IPS-18a (cell line): ENCODE data around the gene GLIS2.
A peak's percentile ranks its signal among the peaks of the same experiment; 100 is the strongest.

Experiments used
- H3K27ac ChIP-seq: one replicate; pipeline ENCODE4 v1.5.1; 2013; ENCODE audit warnings: low read length
- H3K27me3 ChIP-seq: one replicate; pipeline ENCODE4 v1.6.1; 2013; ENCODE audit warnings: mild to moderate bottlenecking, low read length; ENCODE audit not compliant: control insufficient read depth, insufficient read depth
- H3K36me3 ChIP-seq: one replicate; pipeline ENCODE4 v1.6.1; 2013; ENCODE audit warnings: low read depth, low read length; ENCODE audit not compliant: control insufficient read depth
- H3K4me1 ChIP-seq: one replicate; pipeline ENCODE4 v1.6.1; 2013; ENCODE audit warnings: low read depth, low read length; ENCODE audit not compliant: control insufficient read depth
- H3K4me3 ChIP-seq: one replicate; pipeline ENCODE4 v1.5.1; 2013; ENCODE audit warnings: low read length
- H3K9ac ChIP-seq: one replicate; pipeline ENCODE4 v1.6.1; 2013; ENCODE audit warnings: mild to moderate bottlenecking, low read length, moderate library complexity
- H3K9me3 ChIP-seq: one replicate; pipeline ENCODE4 v1.6.1; 2013; ENCODE audit warnings: low read depth, low read length; ENCODE audit not compliant: control insufficient read depth

Gene GLIS2

DNA sequence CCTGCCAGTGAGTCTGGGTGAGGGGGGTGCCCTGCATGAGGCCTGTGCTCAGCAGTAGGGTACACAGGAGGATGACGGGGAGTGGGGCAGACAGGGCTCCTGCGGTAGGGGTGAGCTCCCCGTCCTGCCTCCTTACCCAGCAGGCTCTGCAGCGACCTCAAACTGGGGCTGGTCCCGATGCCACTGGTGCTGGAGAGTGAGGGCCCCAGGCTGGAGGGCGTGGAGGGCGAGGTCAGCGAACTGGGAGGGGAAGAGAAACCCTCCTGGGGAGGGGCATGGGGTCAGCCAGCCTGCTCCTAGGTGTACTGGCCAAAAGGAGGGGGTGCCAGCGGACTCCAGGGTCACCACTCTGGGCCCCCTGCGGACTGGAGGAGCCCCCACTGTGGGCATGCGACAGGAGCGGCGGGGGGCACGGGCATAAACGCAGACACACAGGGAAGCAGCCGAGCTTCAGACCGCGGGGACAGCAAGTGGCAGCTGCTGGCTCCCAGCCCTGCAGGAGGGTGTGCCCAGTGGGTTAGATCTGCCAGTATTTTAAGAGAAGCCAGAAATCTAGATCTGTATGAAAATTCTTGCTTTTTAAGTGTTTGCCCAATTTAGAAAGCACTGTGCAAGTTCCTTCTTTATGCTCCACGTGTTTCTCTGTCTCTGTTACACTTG lies 46.7 kb downstream of the GLIS2 start:
- Histone ChIP-seq H3K27me3 (no peaks in the 10 kb centered on the region), H3K9ac (no peak overlapping the region), H3K9me3 (no peaks in the 10 kb centered on the region), H3K4me3 (no peak overlapping the region), H3K4me1 (no peaks in the 10 kb centered on the region), H3K27ac (no peak overlapping the region), H3K36me3 (no peaks in the 10 kb centered on the region)

DNA sequence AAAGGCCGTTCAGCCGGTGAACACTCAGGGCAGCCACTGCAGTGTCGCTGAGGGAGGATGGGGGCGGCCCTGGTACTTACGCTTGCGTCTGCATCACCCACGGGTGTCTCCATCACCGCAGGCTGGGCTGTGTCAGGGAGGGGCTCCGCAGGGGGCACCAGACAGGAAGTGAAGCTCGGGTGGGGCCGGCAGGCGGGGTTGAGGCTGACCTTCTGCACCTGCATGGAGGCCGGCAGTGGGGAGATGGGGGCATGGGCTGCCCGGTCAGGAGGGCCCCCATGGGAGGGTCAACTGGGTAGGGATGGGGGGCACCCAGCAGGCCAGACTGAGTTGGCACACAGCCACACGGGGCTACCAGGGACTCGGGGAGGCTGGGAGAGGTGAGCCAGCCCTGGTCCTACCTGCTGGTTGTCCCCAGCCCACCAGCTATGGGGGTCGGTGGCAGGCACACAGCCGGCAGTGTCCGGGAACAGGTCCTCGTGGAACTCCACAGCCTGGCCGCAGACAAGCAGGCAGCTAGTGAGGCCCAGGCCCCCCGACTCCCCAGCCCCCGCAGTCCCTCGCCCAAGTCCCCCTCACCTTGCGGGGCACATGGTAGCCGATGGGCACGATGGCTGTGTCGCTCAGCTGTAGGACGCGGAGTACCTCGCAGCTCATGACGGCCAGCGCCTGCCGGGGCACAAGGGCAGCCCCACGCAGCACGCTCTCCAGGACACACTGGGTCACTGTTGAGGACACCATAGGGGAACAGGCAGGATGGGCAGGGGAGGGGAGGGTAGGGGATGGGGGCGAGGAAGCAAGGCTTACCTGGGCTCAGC lies 48.5 kb downstream of the GLIS2 start:
- H3K4me3 ChIP-seq = no peak overlapping the region
- H3K36me3 ChIP-seq = no peaks in the 10 kb centered on the region
- no peaks in the 10 kb centered on the region for H3K4me1 ChIP-seq

GRCh38 chr16:4365014-4365406 lies 49.1 kb downstream of the GLIS2 start:
- no peak overlapping the region for H3K27ac ChIP-seq
- no peaks in the 10 kb centered on the region for H3K9me3 ChIP-seq
- no peak overlapping the region for H3K4me3 ChIP-seq
- no peak overlapping the region for H3K9ac ChIP-seq
- no peaks in the 10 kb centered on the region for H3K4me1 ChIP-seq
- H3K27me3 ChIP-seq = no peaks in the 10 kb centered on the region
- no peaks in the 10 kb centered on the region for H3K36me3 ChIP-seq

More for the DNA sequence above, 48.5 kb downstream of the GLIS2 start:
- Histone ChIP-seq H3K9me3 (no peaks in the 10 kb centered on the region), H3K27ac (no peak overlapping the region), H3K27me3 (no peaks in the 10 kb centered on the region), H3K9ac (no peak overlapping the region)

- no peaks in the 10 kb centered on the region for H3K9me3 ChIP-seq
- H3K27ac ChIP-seq = no peak overlapping the region
- no peaks in the 10 kb centered on the region for H3K4me1 ChIP-seq
- no peaks in the 10 kb centered on the region for H3K27me3 ChIP-seq
- no peak overlapping the region for H3K4me3 ChIP-seq
- H3K9ac ChIP-seq = no peak overlapping the region
- no peaks in the 10 kb centered on the region for H3K36me3 ChIP-seq
These were observed 49.7 kb downstream of the GLIS2 start for GRCh38 chr16:4365615-4366014.

DNA sequence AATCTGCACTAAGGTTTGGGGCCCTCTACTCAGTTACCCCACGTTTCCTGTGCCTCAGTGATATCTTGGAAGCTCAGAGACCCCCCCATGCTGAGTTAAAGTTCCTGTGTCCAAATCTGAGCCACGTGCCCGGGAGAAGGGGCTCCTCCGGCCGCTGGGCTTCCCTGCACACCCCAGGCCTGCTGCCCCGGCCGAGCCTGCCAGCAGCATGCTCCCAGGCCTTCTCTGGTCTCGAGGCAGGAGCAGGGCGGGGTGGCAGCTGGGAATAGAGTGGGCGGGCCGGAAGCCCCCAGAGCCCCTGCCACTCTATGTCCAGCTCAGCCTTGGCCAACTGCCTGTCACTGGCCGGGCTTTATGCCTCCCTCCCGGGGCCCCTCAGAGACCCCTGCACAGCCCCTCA lies 50.1 kb downstream of the GLIS2 start:
- Histone ChIP-seq H3K27ac (no peak overlapping the region), H3K4me1 (no peaks in the 10 kb centered on the region), H3K27me3 (no peaks in the 10 kb centered on the region), H3K36me3 (no peaks in the 10 kb centered on the region), H3K9me3 (no peaks in the 10 kb centered on the region), H3K9ac (no peak overlapping the region), H3K4me3 (no peak overlapping the region)

- Histone ChIP-seq H3K9ac (no peak overlapping the region), H3K27me3 (peaks cover 4% of the 10 kb centered on the region), H3K36me3 (no peaks in the 10 kb centered on the region), H3K4me3 (no peak overlapping the region), H3K9me3 (no peaks in the 10 kb centered on the region), H3K4me1 (peaks cover under 1% of the 10 kb centered on the region), H3K27ac (no peak overlapping the region)
These were observed 51.6 kb downstream of the GLIS2 start for GRCh38 chr16:4367393-4367856.

- peaks cover 15% of the 10 kb centered on the region for H3K4me1 ChIP-seq
These were observed 53.3 kb downstream of the GLIS2 start for GRCh38 chr16:4369007-4369733.

DNA sequence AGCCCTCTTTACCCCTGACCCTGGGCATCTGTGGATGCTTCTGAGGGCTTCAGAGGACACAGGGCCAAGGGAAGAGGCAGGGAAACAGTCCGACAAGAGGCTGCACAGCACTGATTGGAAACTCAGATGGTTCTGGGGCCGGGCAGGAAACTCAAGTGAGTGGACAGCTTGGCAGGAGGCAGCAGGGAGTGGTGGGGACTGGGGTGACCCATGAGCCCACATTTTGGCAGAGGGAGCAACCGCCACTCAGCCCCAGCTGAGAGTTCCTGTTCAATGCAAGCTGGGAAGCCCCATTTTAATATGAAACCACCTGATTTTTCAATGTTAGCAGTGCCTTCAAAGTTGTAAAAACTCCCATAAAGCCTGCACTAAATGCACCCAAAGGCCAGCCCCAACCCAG lies 54.3 kb downstream of the GLIS2 start:
- H3K4me1 ChIP-seq = peaks cover 23% of the 10 kb centered on the region
- no peak overlapping the region for H3K9ac ChIP-seq

More at GRCh38 chr16:4369007-4369733, 53.3 kb downstream of the GLIS2 start:
- H3K9me3 ChIP-seq = no peaks in the 10 kb centered on the region
- H3K36me3 ChIP-seq = no peaks in the 10 kb centered on the region
- no peak overlapping the region for H3K4me3 ChIP-seq
- no peak overlapping the region for H3K9ac ChIP-seq
- H3K27ac ChIP-seq = no peak overlapping the region
- peaks cover 9% of the 10 kb centered on the region for H3K27me3 ChIP-seq

GRCh38 chr16:4370570-4371356 lies 54.9 kb downstream of the GLIS2 start:
- peak overlapping the region; percentile 76 for H3K4me3 ChIP-seq
- peaks cover 23% of the 10 kb centered on the region for H3K4me1 ChIP-seq
- H3K27ac ChIP-seq = no peak overlapping the region
- peaks cover 9% of the 10 kb centered on the region for H3K27me3 ChIP-seq
- H3K9me3 ChIP-seq = no peaks in the 10 kb centered on the region
- H3K9ac ChIP-seq = no peak overlapping the region
- H3K36me3 ChIP-seq = no peaks in the 10 kb centered on the region

More for the DNA sequence above, 54.3 kb downstream of the GLIS2 start:
- no peak overlapping the region for H3K27ac ChIP-seq
- no peak overlapping the region for H3K4me3 ChIP-seq
- H3K36me3 ChIP-seq = no peaks in the 10 kb centered on the region
- H3K9me3 ChIP-seq = no peaks in the 10 kb centered on the region
- peaks cover 9% of the 10 kb centered on the region for H3K27me3 ChIP-seq

- no peak within 1 kb of the TSS for H3K9ac ChIP-seq
- peaks cover 9% of the 10 kb centered on the region for H3K27me3 ChIP-seq
- H3K36me3 ChIP-seq = no peaks in the 10 kb centered on the region
- peaks cover 23% of the 10 kb centered on the region for H3K4me1 ChIP-seq
- peak within 1 kb of the TSS; percentile 76 for H3K4me3 ChIP-seq
- H3K27ac ChIP-seq = no peak within 1 kb of the TSS
- no peaks in the 10 kb centered on the region for H3K9me3 ChIP-seq
These were observed 55.6 kb downstream of the GLIS2 start, which contains the start of gene VASN for GRCh38 chr16:4371357-4372000. TSS of gene VASN (plus strand) at chr16:4371848. CDS start at chr16:4380878, 9,030 bp downstream.
